CD4-positive, alpha-beta memory T cell (primary cell): Measurements from ENCODE around the gene RERE. TPM values are rescaled to one million over a fixed set of nuclear protein-coding genes. Genes with fewer than 3 reads are reported as not detected.

Experiments
- CTCF ChIA-PET: fragments of 350-600 bp; sonication (Branson Sonifier 250); formaldehyde crosslinking; loops from one replicate; lab custom pipeline; 2021; ENCODE audit warnings: inconsistent platforms; ENCODE audit not compliant: partially characterized antibody; lab: Charles Lee
- POLR2A ChIA-PET: fragments of 350-600 bp; sonication (Branson Sonifier 250); formaldehyde crosslinking; loops from one replicate; lab custom pipeline; 2021; ENCODE audit not compliant: partially characterized antibody; lab: Charles Lee
- DNase-seq, 5 donors: peaks; one replicate each; pipeline versions ENCODE4 v3.0.0 to v3.0.0-alpha.2; 2020 to 2022; ENCODE audit warnings: mixed read lengths in 1 of 5
- H3K27ac ChIP-seq: one replicate; pipeline ENCODE4 v1.7.0; 2013; ENCODE audit warnings: low read depth, low read length
- H3K27me3 ChIP-seq: 2 replicates; pipeline ENCODE4 v1.7.0; 2013; ENCODE audit warnings: mild to moderate bottlenecking, low read length, moderate library complexity; ENCODE audit not compliant: insufficient read depth
- H3K36me3 ChIP-seq: 2 replicates; pipeline ENCODE4 v1.7.0; 2013; ENCODE audit warnings: mild to moderate bottlenecking, low read length, moderate library complexity; ENCODE audit not compliant: insufficient read depth
- H3K4me1 ChIP-seq: 2 replicates; pipeline ENCODE4 v1.7.0; 2013; ENCODE audit warnings: mild to moderate bottlenecking, low read length, moderate library complexity; ENCODE audit not compliant: insufficient read depth
- H3K4me3 ChIP-seq, 2 donors: one replicate each; pipeline ENCODE4 v1.7.0; 2013; ENCODE audit warnings: low read length in 2 of 2, mild to moderate bottlenecking in 1 of 2
- H3K9me3 ChIP-seq, 2 donors: one replicate each; pipeline ENCODE4 v1.7.0; 2013; ENCODE audit warnings: low read length in 2 of 2, control low read depth in 1 of 2; ENCODE audit not compliant: control insufficient read depth in 1 of 2
- H3K27ac Mint-ChIP-seq, 7 donors: one replicate each; pipeline ENCODE4 v1.8.0; 2020 to 2021; ENCODE audit warnings: mixed read lengths in 7 of 7, mild to moderate bottlenecking in 6 of 7, inconsistent platforms in 3 of 7, moderate library complexity in 3 of 7
- H3K27me3 Mint-ChIP-seq, 2 donors: one replicate each; pipeline ENCODE4 v1.8.0; 2020 to 2021; ENCODE audit warnings: mixed read lengths in 2 of 2
- H3K36me3 Mint-ChIP-seq, 2 donors: one replicate each; pipeline ENCODE4 v1.8.0; 2020 to 2021; ENCODE audit warnings: mixed read lengths in 2 of 2, inconsistent platforms in 1 of 2, mild to moderate bottlenecking in 1 of 2
- H3K4me1 Mint-ChIP-seq, 4 donors: one replicate each; pipeline ENCODE4 v1.8.0; 2020 to 2021; ENCODE audit warnings: mixed read lengths in 4 of 4, mild to moderate bottlenecking in 1 of 4
- H3K4me3 Mint-ChIP-seq, 8 donors: one replicate each; pipeline ENCODE4 v1.8.0; 2020 to 2021; ENCODE audit warnings: mixed read lengths in 8 of 8, mild to moderate bottlenecking in 7 of 8, moderate library complexity in 6 of 8, inconsistent platforms in 3 of 8
- H3K9me3 Mint-ChIP-seq, 8 donors: one replicate each; pipeline ENCODE4 v1.8.0; 2020 to 2021; ENCODE audit warnings: mixed read lengths in 8 of 8, mild to moderate bottlenecking in 5 of 8, inconsistent platforms in 3 of 8, moderate library complexity in 1 of 8
- intact Hi-C: fragments of 100-400 bp; cut with micrococcal nuclease; formaldehyde crosslinking; loops from one replicate; pipeline ENCODE4 v1.15.1; 2023
- polyA plus RNA-seq, 2 donors: library from polyadenylated mRNA; unstranded; fragments of 300-500 nt; fragmentation: Illumina TruSeq; gene quantifications; one replicate each; pipeline ENCODE4 v1.2.3, GENCODE V29; 2021
- total RNA-seq, 2 experiments: library from RNA; stranded (reverse); gene quantifications; one replicate each; pipeline ENCODE4 v1.2.3, GENCODE V29; 2021

Gene RERE
- total and polyA plus RNA-seq, 4 experiments from 2014 or later = 0.38 to 117 (median 60.3) TPM

GRCh38 chr1:8862528-8862927 lies 45.1 kb upstream of the RERE start:
- ChIA-PET CTCF (interaction anchor here (0.8 to 12.6 kb wide), 12 partner anchors 10 to 142 kb away, joined by 3 to 123 read pairs (median 3); partner anchors contain the start of genes ENO1 and RERE), POLR2A (interaction anchor here (0.8 to 2.2 kb wide), 4 partner anchors 11 to 36 kb away, joined by 3 to 13 read pairs (median 4); partner anchors contain the start of gene ENO1)
- Histone ChIP-seq H3K27ac (no peak overlapping the region), H3K4me3 (no peak overlapping the region), H3K4me1 (peaks cover 10% of the 10 kb centered on the region), H3K27me3 (no peaks in the 10 kb centered on the region), H3K36me3 (peaks cover 85% of the 10 kb centered on the region), H3K9me3 (no peaks in the 10 kb centered on the region)
- Mint-ChIP-seq H3K9me3 (no peaks in the 10 kb centered on the region), H3K4me3 (no peak overlapping the region), H3K27ac (peak overlapping the region in 4 of 7 donors; percentile 29 to 69 (median 60)), H3K27me3 (no peaks in the 10 kb centered on the region), H3K4me1 (peaks cover 10 to 32% (median 21%) of the 10 kb centered on the region in 4 donors), H3K36me3 (peaks cover 61 to 87% of the 10 kb centered on the region in 2 donors)
- intact Hi-C loops = loop anchor here (1.0 kb wide), 1 partner anchor 11 kb away; no protein-coding TSS in a partner anchor
- DNase-seq = peak in 4 of 5 donors; percentile 24 to 46 (median 40)

- no peak overlapping the region for H3K4me3 ChIP-seq
- H3K27ac ChIP-seq = no peak overlapping the region
- intact Hi-C loops = no loop called here
- no peaks in the 10 kb centered on the region for H3K9me3 ChIP-seq
- ChIA-PET CTCF (interaction anchor here (1.0 to 12.6 kb wide), 12 partner anchors 11 to 336 kb away, joined by 3 to 123 read pairs (median 6); partner anchors contain the start of gene ENO1), POLR2A (interaction anchor here (4.6 kb wide), 1 partner anchor 17 kb away, joined by 47 read pairs; the partner anchor contains the start of gene ENO1)
- peaks cover 80% of the 10 kb centered on the region for H3K36me3 ChIP-seq
- peaks cover 10% of the 10 kb centered on the region for H3K4me1 ChIP-seq
- peaks cover 52 to 81% of the 10 kb centered on the region in 2 donors for H3K36me3 Mint-ChIP-seq
- H3K27me3 ChIP-seq = no peaks in the 10 kb centered on the region
- no peak for DNase-seq
- H3K27me3 Mint-ChIP-seq = no peaks in the 10 kb centered on the region
- H3K4me3 Mint-ChIP-seq = no peak overlapping the region
- H3K27ac Mint-ChIP-seq = peak overlapping the region in 3 of 7 donors; percentile 50 to 59 (median 53)
- H3K4me1 Mint-ChIP-seq = peaks cover 10 to 32% (median 20%) of the 10 kb centered on the region in 4 donors
- H3K9me3 Mint-ChIP-seq = peaks cover 0 to 2% (median 0%) of the 10 kb centered on the region in 8 donors
Observed at GRCh38 chr1:8860738-8861516, 43.5 kb upstream of the RERE start.

- peaks cover 10 to 32% (median 20%) of the 10 kb centered on the region in 4 donors for H3K4me1 Mint-ChIP-seq
- Histone ChIP-seq H3K27me3 (no peaks in the 10 kb centered on the region), H3K4me3 (no peak overlapping the region), H3K4me1 (peaks cover 10% of the 10 kb centered on the region), H3K27ac (no peak overlapping the region), H3K9me3 (no peaks in the 10 kb centered on the region), H3K36me3 (peaks cover 63% of the 10 kb centered on the region)
- peaks cover 46 to 65% of the 10 kb centered on the region in 2 donors for H3K36me3 Mint-ChIP-seq
- H3K27ac Mint-ChIP-seq = peak overlapping the region; percentile 64 to 91 (median 76)
- intact Hi-C loops = loop anchor here (1.0 to 5.0 kb wide), 4 partner anchors 19 to 146 kb away; partner anchors contain the start of genes ENO1 and RERE
- CTCF ChIA-PET = interaction anchor here (0.7 to 12.6 kb wide), 17 partner anchors 9 to 361 kb away, joined by 3 to 123 read pairs (median 4); partner anchors contain the start of gene ENO1
- H3K9me3 Mint-ChIP-seq = peaks cover 0 to 2% (median 0%) of the 10 kb centered on the region in 8 donors
- peak; percentile 50 to 58 (median 55) for DNase-seq
- H3K4me3 Mint-ChIP-seq = peak overlapping the region in 5 of 8 donors; percentile 2 to 43 (median 6)
- POLR2A ChIA-PET = interaction anchor here (1.1 to 4.6 kb wide), 4 partner anchors 10 to 22 kb away, joined by 3 to 47 read pairs (median 3); partner anchors contain the start of gene ENO1
- no peaks in the 10 kb centered on the region for H3K27me3 Mint-ChIP-seq
Observed at GRCh38 chr1:8858888-8859706, 41.7 kb upstream of the RERE start.

GRCh38 chr1:8858112-8858668 lies 40.8 kb upstream of the RERE start:
- Mint-ChIP-seq H3K27me3 (no peaks in the 10 kb centered on the region), H3K4me3 (peak overlapping the region in 2 of 8 donors; percentile 32 to 49), H3K36me3 (peaks cover 39 to 56% of the 10 kb centered on the region in 2 donors), H3K27ac (peak overlapping the region; percentile 8 to 91 (median 67)), H3K4me1 (peaks cover 10 to 32% (median 20%) of the 10 kb centered on the region in 4 donors), H3K9me3 (peaks cover 0 to 2% (median 0%) of the 10 kb centered on the region in 8 donors)
- CTCF ChIA-PET = interaction anchor here (0.9 to 12.6 kb wide), 11 partner anchors 7 to 146 kb away, joined by 3 to 123 read pairs (median 6); partner anchors contain the start of gene ENO1
- Histone ChIP-seq H3K4me1 (peaks cover 10% of the 10 kb centered on the region), H3K27ac (no peak overlapping the region), H3K36me3 (peaks cover 54% of the 10 kb centered on the region), H3K9me3 (no peaks in the 10 kb centered on the region), H3K4me3 (no peak overlapping the region), H3K27me3 (no peaks in the 10 kb centered on the region)
- POLR2A ChIA-PET = interaction anchor here (1.1 to 4.6 kb wide), 3 partner anchors 9 to 20 kb away, joined by 3 to 47 read pairs (median 3); partner anchors contain the start of gene ENO1
- intact Hi-C loops = loop anchor here (5.0 kb wide), 1 partner anchor 41 kb away; the partner anchor contains the start of gene RERE
- DNase-seq = no peak

GRCh38 chr1:8856689-8857412 lies 39.4 kb upstream of the RERE start:
- Mint-ChIP-seq H3K4me3 (no peak overlapping the region), H3K4me1 (peaks cover 10 to 27% (median 20%) of the 10 kb centered on the region in 4 donors), H3K9me3 (peaks cover 0 to 2% (median 0%) of the 10 kb centered on the region in 8 donors), H3K36me3 (peaks cover 26 to 42% of the 10 kb centered on the region in 2 donors), H3K27me3 (no peaks in the 10 kb centered on the region), H3K27ac (peak overlapping the region in 2 of 7 donors; percentile 37 to 42)
- peaks cover 41% of the 10 kb centered on the region for H3K36me3 ChIP-seq
- H3K4me3 ChIP-seq = no peak overlapping the region
- POLR2A ChIA-PET = interaction anchor here (0.8 to 4.6 kb wide), 3 partner anchors 17 to 39 kb away, joined by 3 to 47 read pairs (median 3); partner anchors contain the start of genes ENO1 and RERE
- H3K27me3 ChIP-seq = no peaks in the 10 kb centered on the region
- intact Hi-C loops = loop anchor here (5.0 kb wide), 1 partner anchor 40 kb away; the partner anchor contains the start of gene RERE
- no peak for DNase-seq
- CTCF ChIA-PET = interaction anchor here (0.9 to 12.6 kb wide), 5 partner anchors 7 to 148 kb away, joined by 3 to 123 read pairs (median 12); partner anchors contain the start of gene ENO1
- no peaks in the 10 kb centered on the region for H3K9me3 ChIP-seq
- peaks cover 10% of the 10 kb centered on the region for H3K4me1 ChIP-seq
- no peak overlapping the region for H3K27ac ChIP-seq
